Measurements from ENCODE around the gene SPINT4.
A peak's percentile ranks its signal among the peaks of the same experiment; 100 is the strongest.
"Not testable (repeated sequence)": the region's sequence is repeated elsewhere in the genome, so short reads cannot be mapped to it uniquely, and the experiment has no call there.

The SPINT4 gene

DNA sequence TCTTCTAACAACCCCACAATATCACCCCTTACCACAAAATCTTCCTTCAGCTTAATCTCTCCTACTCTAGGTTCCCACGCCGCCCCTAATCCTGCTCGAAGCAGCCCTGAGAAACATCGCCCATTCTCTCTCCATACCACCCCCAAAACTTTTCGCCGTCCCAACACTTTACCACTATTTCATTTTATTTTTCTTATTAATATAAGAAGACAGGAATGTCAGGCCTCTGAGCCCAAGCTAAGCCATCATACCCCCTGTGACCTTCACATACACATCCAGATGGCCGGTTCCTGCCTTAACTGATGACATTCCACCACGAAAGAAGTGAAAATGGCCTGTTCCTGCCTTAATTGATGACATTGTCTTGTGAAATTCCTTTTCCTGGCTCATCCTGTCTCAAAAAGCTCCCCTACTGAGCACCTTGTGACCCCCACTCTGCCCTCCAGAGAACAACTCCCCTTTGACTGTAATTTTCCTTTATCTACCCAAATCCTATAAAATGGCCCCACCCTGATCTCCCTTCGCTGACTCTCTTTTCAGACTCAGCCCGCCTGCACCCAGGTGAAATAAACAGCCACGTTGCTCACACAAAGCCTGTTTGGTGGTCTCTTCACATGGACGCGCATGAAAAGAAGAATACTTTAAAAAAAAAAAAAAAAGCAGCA is 42.6 kb downstream of the SPINT4 start:
- H3K4me1 ChIP-seq; H3K79me2 ChIP-seq; H3K36me3 ChIP-seq (ENCODE audit: control insufficient read depth, insufficient read depth, low read length); H3K9ac ChIP-seq; H2AFZ ChIP-seq; H3K27me3 ChIP-seq (ENCODE audit: control insufficient read depth, insufficient read depth, low read length); H3K4me2 ChIP-seq (ENCODE audit: low read length); H3K9me3 ChIP-seq (ENCODE audit: control insufficient read depth, low read length); H3K27ac ChIP-seq; H3K4me3 ChIP-seq (ENCODE audit: low read depth, low read length): not testable (repeated sequence)

DNA sequence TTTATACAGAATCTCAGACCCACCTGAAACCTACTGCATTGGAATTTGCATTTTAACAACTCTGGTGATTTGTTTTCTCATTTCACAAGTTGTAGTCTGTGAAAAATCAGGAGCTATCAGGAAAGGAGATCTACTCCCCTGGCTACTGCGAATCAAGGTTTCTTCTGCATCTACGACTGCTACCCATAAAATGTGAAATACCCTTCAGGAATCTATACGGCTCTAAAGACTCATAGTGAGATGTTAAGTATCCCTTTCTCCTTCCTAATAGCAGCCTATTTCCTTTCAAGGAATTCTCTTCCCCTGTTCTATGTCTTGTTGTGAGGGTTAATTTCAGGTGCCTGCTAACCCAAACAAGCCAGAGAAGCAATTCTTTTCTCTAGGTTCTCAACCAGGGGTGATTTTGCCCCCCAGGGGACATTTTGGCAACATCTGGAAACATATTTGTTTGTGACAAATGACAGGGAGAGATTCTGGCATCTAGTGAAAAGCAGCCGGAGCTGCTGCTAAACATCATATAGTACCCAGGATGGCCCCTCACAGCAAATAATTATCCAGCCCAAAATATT is 43.2 kb downstream of the SPINT4 start:
- H3K27me3 ChIP-seq (ENCODE audit: control insufficient read depth, insufficient read depth, low read length) = no peaks in the 10 kb centered on the region
- no peak overlapping the region for H2AFZ ChIP-seq
- no peaks in the 10 kb centered on the region for H3K9me3 ChIP-seq (ENCODE audit: control insufficient read depth, low read length)
- no peaks in the 10 kb centered on the region for H3K79me2 ChIP-seq
- no peak for TF ChIP-seq CTCF (IDR thresholded peaks at IDR 0.05)
- H3K36me3 ChIP-seq (ENCODE audit: control insufficient read depth, insufficient read depth, low read length) = no peaks in the 10 kb centered on the region
- H3K27ac ChIP-seq = no peak overlapping the region
- no peak overlapping the region for H3K4me3 ChIP-seq (ENCODE audit: low read depth, low read length)
- H3K4me2 ChIP-seq (ENCODE audit: low read length) = no peak overlapping the region
- no peaks in the 10 kb centered on the region for H3K4me1 ChIP-seq
- no peak overlapping the region for H3K9ac ChIP-seq

- Histone ChIP-seq H3K79me2 (no peaks in the 10 kb centered on the region), H2AFZ (no peak overlapping the region), H3K4me1 (peaks cover 1% of the 10 kb centered on the region), H3K27ac (no peak overlapping the region), H3K4me3 (ENCODE audit: low read depth, low read length) (no peak overlapping the region), H3K9ac (no peak overlapping the region), H3K36me3 (ENCODE audit: control insufficient read depth, insufficient read depth, low read length) (no peaks in the 10 kb centered on the region), H3K9me3 (ENCODE audit: control insufficient read depth, low read length) (no peaks in the 10 kb centered on the region), H3K27me3 (ENCODE audit: control insufficient read depth, insufficient read depth, low read length) (no peaks in the 10 kb centered on the region), H3K4me2 (ENCODE audit: low read length) (no peak overlapping the region)
- TF ChIP-seq CTCF (IDR thresholded peaks at IDR 0.05) = no peak
Observed at GRCh38 chr20:45765980-45766379, 43.8 kb downstream of the SPINT4 start.

GRCh38 chr20:45768479-45768878 is 46.3 kb downstream of the SPINT4 start:
- no peak overlapping the region for H3K4me2 ChIP-seq (ENCODE audit: low read length)
- H3K79me2 ChIP-seq = no peaks in the 10 kb centered on the region
- H2AFZ ChIP-seq = no peak overlapping the region
- H3K9me3 ChIP-seq (ENCODE audit: control insufficient read depth, low read length) = no peaks in the 10 kb centered on the region
- no peak overlapping the region for H3K9ac ChIP-seq
- no peak overlapping the region for H3K27ac ChIP-seq
- H3K36me3 ChIP-seq (ENCODE audit: control insufficient read depth, insufficient read depth, low read length) = no peaks in the 10 kb centered on the region
- TF ChIP-seq CTCF (IDR thresholded peaks at IDR 0.05) = no peak
- peaks cover 6% of the 10 kb centered on the region for H3K4me1 ChIP-seq
- H3K27me3 ChIP-seq (ENCODE audit: control insufficient read depth, insufficient read depth, low read length) = no peaks in the 10 kb centered on the region
- H3K4me3 ChIP-seq (ENCODE audit: low read depth, low read length) = no peak overlapping the region

DNA sequence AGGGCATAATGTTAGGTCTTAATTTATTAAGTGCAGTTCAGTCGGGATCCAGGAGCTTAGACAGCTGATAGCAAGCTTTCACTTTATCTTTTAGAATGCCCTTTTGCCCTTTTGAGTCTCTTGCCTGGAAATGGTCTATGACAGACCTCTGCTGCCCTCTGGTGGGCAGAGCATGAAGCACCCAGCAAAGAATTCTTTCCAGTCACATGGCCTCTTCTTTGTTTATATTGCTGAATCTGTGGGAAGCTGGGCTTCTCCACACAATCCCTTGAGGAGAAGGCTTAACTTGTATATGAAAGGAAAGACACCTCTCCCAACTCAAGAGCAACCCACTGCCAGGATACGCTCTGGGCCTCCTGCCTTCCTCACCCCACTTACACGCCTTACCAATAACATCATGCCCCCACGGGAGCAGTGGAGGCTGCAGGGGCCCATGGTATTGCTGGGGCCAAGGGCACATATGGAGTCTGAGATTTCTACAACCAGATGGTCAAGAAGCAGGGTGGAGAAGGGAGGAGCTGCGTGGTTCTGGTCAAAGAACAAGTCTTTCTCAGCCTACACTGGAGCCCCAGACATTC is 49.1 kb downstream of the SPINT4 start:
- Histone ChIP-seq H3K4me2 (ENCODE audit: low read length) (peak overlapping the region; percentile 14), H3K4me3 (ENCODE audit: low read depth, low read length) (no peak overlapping the region), H3K4me1 (peaks cover 6% of the 10 kb centered on the region), H3K27ac (no peak overlapping the region), H3K79me2 (no peaks in the 10 kb centered on the region), H3K36me3 (ENCODE audit: control insufficient read depth, insufficient read depth, low read length) (no peaks in the 10 kb centered on the region), H2AFZ (peak overlapping the region; percentile 84), H3K9me3 (ENCODE audit: control insufficient read depth, low read length) (no peaks in the 10 kb centered on the region), H3K27me3 (ENCODE audit: control insufficient read depth, insufficient read depth, low read length) (no peaks in the 10 kb centered on the region), H3K9ac (no peak overlapping the region)
- TF ChIP-seq CTCF (IDR thresholded peaks at IDR 0.05) = peak; percentile 99

All from parathyroid adenoma (tissue), 2 donors.